Stomach (tissue), 9 donors: ENCODE results near the gene RPP14. TPM values are rescaled to one million over a fixed set of nuclear protein-coding genes. Genes with fewer than 3 reads are reported as not detected.

ENCODE experiments used
- DNase-seq, 2 donors: peaks; one replicate each; pipeline versions ENCODE4 v3.0.0 to v3.0.0-alpha.2; 2013 to 2019
- H3K27ac ChIP-seq, 5 donors: fragments of 200-600 bp in 4 of 5; sonication (generic) in 4 of 5; one replicate each; pipeline ENCODE4 v1.5.1; 2013 to 2019; ENCODE audit warnings: mild to moderate bottlenecking in 1 of 5, moderate library complexity in 1 of 5
- H3K27me3 ChIP-seq, 3 donors: fragments of 200-600 bp; sonication (generic); one replicate each; pipeline ENCODE4 v1.5.1; 2017 to 2019; ENCODE audit warnings: mixed run types in 1 of 3
- H3K36me3 ChIP-seq, 4 donors: fragments of 200-600 bp; sonication (generic); 1 replicate in 3 of 4; 2 replicates in 1 of 4; pipeline ENCODE4 v1.5.1; 2016 to 2019
- H3K4me1 ChIP-seq, 4 donors: fragments of 200-600 bp; sonication (generic); one replicate each; pipeline ENCODE4 v1.5.1; 2016 to 2019
- H3K4me3 ChIP-seq, 4 donors: fragments of 200-600 bp; sonication (generic) in 3 of 4; one replicate each; pipeline ENCODE4 v1.5.1; 2016 to 2019; ENCODE audit warnings: mild to moderate bottlenecking in 1 of 4
- H3K9me3 ChIP-seq, 4 donors: fragments of 200-600 bp; sonication (generic); one replicate each; pipeline ENCODE4 v1.5.1; 2016 to 2019
- CTCF ChIP-seq, 7 experiments: fragments of 450-650 bp in 4 of 7; fragments of 200-600 bp in 3 of 7; sonication (generic) in 3 of 7; IDR thresholded peaks; one replicate each; pipeline ENCODE4 v1.5.1; 2016 to 2019; ENCODE audit warnings: antibody characterized with exemption in 7 of 7, control low read depth in 2 of 7, mild to moderate bottlenecking in 1 of 7
- EP300 ChIP-seq: sonication (generic); formaldehyde crosslinking; IDR thresholded peaks from one replicate; pipeline ENCODE4 v1.6.1; 2017; ENCODE audit warnings: antibody characterized with exemption
- POLR2A ChIP-seq, 4 donors: fragments of 450-650 bp; IDR thresholded peaks; one replicate each; pipeline ENCODE4 v1.6.1; 2016; ENCODE audit warnings: antibody characterized with exemption in 4 of 4, control low read depth in 2 of 4, mild to moderate bottlenecking in 1 of 4, moderate library complexity in 1 of 4
- POLR2AphosphoS5 ChIP-seq, 3 donors: sonication (generic); formaldehyde crosslinking; IDR thresholded peaks; one replicate each; pipeline ENCODE4 v1.6.1; 2016; ENCODE audit warnings: antibody characterized with exemption in 3 of 3
- WGBS, 5 donors: extraction: QIAGEN DNeasy Blood & Tissue Kit in 3 of 5; methylation state at CpG; one replicate each; pipeline versions ENCODE4 v1.1.5 to v1.1.7; 2013 to 2018; 5-methylcytosine and 5-hydroxymethylcytosine counted together
- intact Hi-C: fragments of 100-400 bp; cut with DNase I; formaldehyde crosslinking; loops from one replicate; pipeline ENCODE4 v1.15.1; 2023; ENCODE audit warnings: low total_unique reads
- polyA plus RNA-seq, 3 donors: library from polyadenylated mRNA; stranded (reverse); fragments of 200-250 nt; gene quantifications; one replicate each; pipeline ENCODE4 v1.2.3, GENCODE V29; 2013
- total RNA-seq, 5 donors: library from RNA; depleted of rRNA; stranded (reverse); fragments of >200 nt; gene quantifications; one replicate each; pipeline versions ENCODE4 v1.1.0 to v1.2.3, GENCODE V29; 2014 to 2016
- donor health status: healthy with polysubstance abuse.
- donor health status: Bipolar disorder and iron deficiency.
- donor health status: healthy.

RPP14 gene
- total and polyA plus RNA-seq, 8 donors = 4.1 to 23.5 (median 9.9) TPM

- H3K9me3 ChIP-seq = no peaks in the 10 kb centered on the region
- no peak overlapping the region for H3K27ac ChIP-seq
- peaks cover 0 to 43% (median 10%) of the 10 kb centered on the region in 4 donors for H3K4me1 ChIP-seq
- DNase-seq = no peak
- no peak overlapping the region for H3K4me3 ChIP-seq
- intact Hi-C loops = no loop called here
- peaks cover 0 to 19% (median 11%) of the 10 kb centered on the region in 4 donors for H3K36me3 ChIP-seq
- TF ChIP-seq POLR2A (IDR thresholded peaks at IDR 0.05) (no peak), POLR2AphosphoS5 (IDR thresholded peaks at IDR 0.05) (no peak)
- no peaks in the 10 kb centered on the region for H3K27me3 ChIP-seq
- WGBS, 5 donors = 87 to 96% (median 90%) methylated on average over 3 of the region's 3 CpGs
Measured at GRCh38 chr3:58341376-58341775, 35.3 kb downstream of the RPP14 start.

- H3K4me1 ChIP-seq = peaks cover 0 to 37% (median 6%) of the 10 kb centered on the region in 4 donors
- intact Hi-C loops = no loop called here
- H3K36me3 ChIP-seq = peaks cover 0 to 19% (median 11%) of the 10 kb centered on the region in 4 donors
- no peak overlapping the region for H3K27ac ChIP-seq
- no peaks in the 10 kb centered on the region for H3K27me3 ChIP-seq
- H3K9me3 ChIP-seq = no peaks in the 10 kb centered on the region
- TF ChIP-seq CTCF (IDR thresholded peaks at IDR 0.05) = no peak
- no peak for TF ChIP-seq POLR2A (IDR thresholded peaks at IDR 0.05)
- no peak for TF ChIP-seq POLR2AphosphoS5 (IDR thresholded peaks at IDR 0.05)
- no peak for TF ChIP-seq EP300
- no peak overlapping the region for H3K4me3 ChIP-seq
- no peak for DNase-seq
- 69 to 85% (median 78%) methylated on average over 5 of the region's 5 CpGs for WGBS, 5 donors
Measured at GRCh38 chr3:58342676-58343075, 36.6 kb downstream of the RPP14 start.

- 93 to 97% (median 95%) methylated on average over 4 of the region's 4 CpGs for WGBS, 5 donors
- Histone ChIP-seq H3K27me3 (no peaks in the 10 kb centered on the region), H3K27ac (no peak overlapping the region), H3K9me3 (no peaks in the 10 kb centered on the region), H3K4me3 (no peak overlapping the region), H3K36me3 (peaks cover 0 to 15% (median 5%) of the 10 kb centered on the region in 4 donors), H3K4me1 (peaks cover 0 to 47% (median 14%) of the 10 kb centered on the region in 4 donors)
- no peak for DNase-seq
- TF ChIP-seq POLR2AphosphoS5 (IDR thresholded peaks at IDR 0.05) = no peak
- TF ChIP-seq EP300 = no peak
- TF ChIP-seq CTCF (IDR thresholded peaks at IDR 0.05) = no peak
- no peak for TF ChIP-seq POLR2A (IDR thresholded peaks at IDR 0.05)
- intact Hi-C loops = no loop called here
Measured at GRCh38 chr3:58345457-58345856, 39.4 kb downstream of the RPP14 start.

DNA sequence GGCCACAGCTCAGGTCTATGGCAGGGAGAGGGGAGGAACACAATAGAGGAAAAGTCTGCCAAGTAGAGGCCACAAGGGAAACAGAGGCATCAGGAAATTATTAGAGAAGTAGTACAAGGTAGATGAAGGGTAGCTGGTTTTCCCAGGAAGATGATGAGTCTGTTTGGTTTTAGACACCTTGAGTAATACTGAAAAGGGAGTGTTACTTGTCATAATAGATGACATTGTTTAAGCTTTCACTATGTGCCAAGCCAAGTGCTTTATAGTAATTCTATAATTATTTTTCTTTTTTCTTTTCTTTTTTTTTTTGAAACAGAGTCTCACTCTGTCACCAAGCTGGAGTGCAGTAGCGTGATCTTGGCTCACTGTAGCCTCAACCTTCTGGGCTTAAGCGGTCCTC, 40.3 kb downstream of the RPP14 start:
- intact Hi-C loops = no loop called here

More for the DNA sequence above, 40.3 kb downstream of the RPP14 start:
- Histone ChIP-seq H3K4me1 (peaks cover 0 to 50% (median 13%) of the 10 kb centered on the region in 4 donors), H3K9me3 (no peaks in the 10 kb centered on the region), H3K27me3 (no peaks in the 10 kb centered on the region), H3K36me3 (peaks cover 0 to 12% (median 3%) of the 10 kb centered on the region in 4 donors), H3K4me3 (no peak overlapping the region), H3K27ac (no peak overlapping the region)
- WGBS, 5 donors = 47 to 96% (median 87%) methylated on average over 2 of the region's 2 CpGs
- no peak for TF ChIP-seq CTCF (IDR thresholded peaks at IDR 0.05)
- TF ChIP-seq EP300 = no peak
- TF ChIP-seq POLR2A (IDR thresholded peaks at IDR 0.05) = no peak
- TF ChIP-seq POLR2AphosphoS5 (IDR thresholded peaks at IDR 0.05) = no peak
- DNase-seq = no peak
